GM12874 (cell line): Measurements from ENCODE around the gene EPHA4.

Experiments
- TF ChIP-seq, protein P1 (sequence below): IDR thresholded peaks from 2 replicates; pipeline ENCODE4 v1.5.1; 2011; ENCODE audit warnings: low read depth, mild to moderate bottlenecking, control low read depth, low read length, moderate library complexity; ENCODE audit not compliant: insufficient read depth

EPHA4 gene

DNA sequence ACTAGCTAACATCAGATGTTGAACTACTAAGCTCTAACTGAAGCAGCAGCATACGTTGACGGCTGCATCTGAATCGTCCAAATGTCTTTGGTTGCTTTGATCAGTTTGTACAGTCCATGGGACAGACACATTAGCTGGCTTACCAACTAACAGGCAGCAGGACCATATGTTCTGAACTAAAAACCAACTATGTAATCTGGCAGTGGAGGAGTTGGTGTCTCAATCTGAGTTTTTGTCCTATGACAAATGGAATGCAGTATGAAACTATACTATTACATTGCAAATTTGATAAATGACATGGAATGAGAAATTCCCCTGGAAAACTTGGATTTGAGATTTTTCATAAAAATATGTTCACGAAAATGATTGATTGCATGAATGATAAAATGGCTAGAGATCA lies 79.5 kb downstream of the EPHA4 start:
- TF ChIP-seq, protein P1, sequence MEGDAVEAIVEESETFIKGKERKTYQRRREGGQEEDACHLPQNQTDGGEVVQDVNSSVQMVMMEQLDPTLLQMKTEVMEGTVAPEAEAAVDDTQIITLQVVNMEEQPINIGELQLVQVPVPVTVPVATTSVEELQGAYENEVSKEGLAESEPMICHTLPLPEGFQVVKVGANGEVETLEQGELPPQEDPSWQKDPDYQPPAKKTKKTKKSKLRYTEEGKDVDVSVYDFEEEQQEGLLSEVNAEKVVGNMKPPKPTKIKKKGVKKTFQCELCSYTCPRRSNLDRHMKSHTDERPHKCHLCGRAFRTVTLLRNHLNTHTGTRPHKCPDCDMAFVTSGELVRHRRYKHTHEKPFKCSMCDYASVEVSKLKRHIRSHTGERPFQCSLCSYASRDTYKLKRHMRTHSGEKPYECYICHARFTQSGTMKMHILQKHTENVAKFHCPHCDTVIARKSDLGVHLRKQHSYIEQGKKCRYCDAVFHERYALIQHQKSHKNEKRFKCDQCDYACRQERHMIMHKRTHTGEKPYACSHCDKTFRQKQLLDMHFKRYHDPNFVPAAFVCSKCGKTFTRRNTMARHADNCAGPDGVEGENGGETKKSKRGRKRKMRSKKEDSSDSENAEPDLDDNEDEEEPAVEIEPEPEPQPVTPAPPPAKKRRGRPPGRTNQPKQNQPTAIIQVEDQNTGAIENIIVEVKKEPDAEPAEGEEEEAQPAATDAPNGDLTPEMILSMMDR = no peak

DNA sequence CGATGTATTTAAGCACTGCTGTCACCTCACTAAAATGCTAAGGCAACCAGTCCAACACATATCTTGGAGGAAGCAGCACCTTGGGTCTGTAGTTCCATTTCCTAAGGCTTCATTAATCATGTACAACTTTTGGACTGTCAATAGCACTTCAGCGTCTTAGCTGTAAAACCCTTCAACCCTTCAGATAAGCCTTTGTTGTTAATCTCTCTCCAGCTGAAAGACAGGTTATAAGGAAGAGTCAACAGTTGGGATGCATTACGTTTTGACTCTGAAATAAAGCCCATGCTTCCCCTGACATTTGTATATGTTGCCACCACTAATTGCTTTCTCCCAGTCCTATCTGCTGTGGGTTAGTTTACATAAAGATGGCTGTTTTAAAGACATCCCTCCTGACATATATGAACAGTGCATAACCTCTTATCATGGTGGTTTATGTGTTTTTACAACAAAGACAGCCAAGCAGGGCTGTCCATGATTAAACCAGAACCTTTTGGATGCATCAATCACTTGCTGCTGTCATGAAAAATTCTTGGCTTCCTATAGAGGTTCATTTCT lies 81.5 kb downstream of the EPHA4 start:
- TF ChIP-seq, protein P1 = no peak

DNA sequence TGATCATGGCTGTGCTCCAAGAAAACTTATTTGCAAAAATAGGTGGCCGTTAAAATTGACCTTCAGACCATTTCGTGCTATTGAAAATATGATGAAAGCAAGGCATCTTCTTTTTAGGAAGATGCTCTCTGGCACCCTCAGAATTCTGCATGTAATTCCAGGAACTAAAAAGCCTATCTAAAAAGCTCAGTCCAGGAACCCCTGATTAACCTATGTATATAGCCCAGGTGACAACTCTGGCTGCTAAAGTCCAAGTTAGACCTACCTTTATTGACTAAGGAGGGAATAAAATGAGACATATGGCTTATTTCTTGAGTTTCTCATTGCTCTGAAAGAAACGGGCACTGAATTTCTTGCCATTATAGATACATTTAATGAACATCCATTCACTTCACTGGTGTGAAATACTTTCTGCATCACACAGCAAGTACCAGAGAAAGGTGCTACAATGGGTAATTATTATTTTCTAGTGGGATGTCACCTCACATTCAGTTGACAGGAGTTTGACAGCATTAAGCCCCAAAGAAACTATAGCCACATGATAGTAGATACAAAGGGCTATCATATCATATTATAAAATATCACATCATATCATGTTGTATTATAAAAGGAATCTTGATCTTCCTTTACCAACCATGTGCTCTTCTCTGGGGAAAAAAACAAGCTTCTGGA lies 83.8 kb downstream of the EPHA4 start:
- TF ChIP-seq, protein P1 = no peak

DNA sequence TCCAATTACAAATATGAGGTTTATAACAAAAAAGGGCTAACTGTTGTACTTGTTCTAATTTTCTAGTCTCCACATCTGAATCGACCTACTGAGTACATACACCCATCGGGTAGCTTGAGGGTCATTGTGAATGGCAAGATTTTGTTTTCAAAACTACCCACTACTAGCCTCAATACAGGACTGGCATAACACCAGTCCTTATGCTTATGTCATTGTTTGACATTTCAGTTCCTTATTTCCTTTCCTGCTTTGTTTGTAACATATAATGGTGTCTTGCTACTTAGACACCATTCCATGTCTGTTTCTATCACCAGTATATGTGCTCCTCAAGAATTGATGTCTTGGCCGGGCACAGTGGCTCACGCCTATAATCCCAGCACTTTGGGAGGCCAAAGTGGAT lies 86.0 kb downstream of the EPHA4 start:
- TF ChIP-seq, protein P1 = no peak

DNA sequence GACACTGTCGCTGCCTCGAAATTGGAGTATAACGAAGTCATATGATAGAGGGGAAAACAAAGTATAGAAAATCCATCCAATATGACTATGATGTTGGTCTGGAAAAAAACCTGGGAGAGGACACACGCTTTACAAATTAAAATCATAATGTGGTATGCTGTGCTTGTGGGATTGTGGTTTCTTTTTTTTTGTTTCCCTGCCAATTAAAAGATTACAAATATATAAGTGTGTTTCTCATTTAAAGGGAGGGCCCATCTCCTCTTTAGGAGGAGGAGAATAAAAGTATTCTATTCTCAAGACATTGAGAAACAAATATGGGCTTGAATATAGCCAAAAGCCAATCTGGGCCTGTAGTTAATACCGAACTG lies 86.6 kb downstream of the EPHA4 start:
- TF ChIP-seq, protein P1 = no peak

DNA sequence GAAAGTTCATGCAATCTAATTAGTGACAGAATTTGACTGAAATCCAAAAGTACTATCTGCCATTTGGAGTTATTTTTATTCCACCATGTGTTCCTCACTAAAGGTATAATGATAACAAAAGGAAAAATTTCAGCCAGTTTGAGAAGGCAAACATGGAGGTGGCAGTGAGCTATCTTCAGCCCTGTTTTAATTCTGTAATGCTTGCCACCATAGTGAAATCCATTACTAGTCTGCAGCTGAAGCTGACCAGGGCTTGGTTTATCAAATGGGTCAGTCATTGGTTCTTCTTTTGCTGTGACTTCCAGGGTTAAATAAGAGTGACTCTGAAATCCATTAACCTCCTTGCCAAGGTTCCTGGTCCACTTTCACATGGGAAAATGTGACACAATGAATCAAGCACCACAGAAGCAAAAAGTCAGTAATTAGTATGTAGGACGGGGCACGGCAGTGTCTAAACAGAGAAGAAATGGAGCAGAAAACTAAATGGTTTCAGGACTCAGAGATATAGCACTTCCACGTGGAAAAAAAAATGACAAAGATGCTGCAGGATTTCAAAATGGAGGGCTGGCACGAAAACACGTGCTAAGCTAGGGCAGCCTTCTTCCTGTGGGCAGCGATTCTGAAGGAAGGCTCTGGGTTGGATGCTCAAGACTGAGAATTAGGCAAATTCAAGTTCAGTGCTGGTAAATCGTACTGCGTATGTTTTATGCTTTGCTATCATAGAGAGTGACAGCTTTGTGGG lies 87.2 kb downstream of the EPHA4 start:
- TF ChIP-seq, protein P1 = no peak

DNA sequence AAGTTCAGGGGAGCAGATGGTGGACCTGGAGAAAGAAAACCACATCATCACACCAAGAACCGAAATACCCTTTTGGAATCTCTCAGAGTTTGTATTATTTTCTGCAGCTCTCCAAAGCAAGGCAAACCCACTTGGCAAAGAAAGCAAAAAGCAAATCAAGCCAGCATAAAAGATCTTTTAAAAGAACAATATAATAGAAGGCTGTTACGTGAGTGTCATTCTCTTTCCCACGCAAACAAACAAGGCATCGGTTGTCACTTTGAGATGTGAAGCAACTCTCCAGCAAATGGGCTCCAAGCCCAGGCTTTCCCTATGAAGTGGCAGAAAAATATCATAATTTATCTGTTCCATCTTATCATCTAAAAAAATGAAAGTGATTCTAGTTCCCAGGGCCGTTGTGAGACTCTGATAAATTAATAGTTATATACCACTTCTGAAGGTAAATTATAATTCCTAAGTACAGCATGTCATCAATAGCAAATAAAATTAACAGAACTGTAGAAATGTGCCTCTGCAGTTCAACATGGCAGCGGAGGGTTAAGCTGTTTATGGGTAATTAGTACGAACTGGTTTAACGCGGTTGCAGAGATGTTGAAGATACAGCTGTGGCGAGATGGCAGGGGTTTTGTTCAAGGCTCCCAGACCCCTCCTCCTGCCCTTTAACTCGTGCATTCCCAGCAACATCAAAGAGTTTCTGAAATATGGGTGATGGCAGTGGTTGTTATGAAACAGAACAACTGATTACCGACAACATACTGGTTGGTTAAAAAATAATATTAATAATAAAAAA lies 89.2 kb downstream of the EPHA4 start:
- TF ChIP-seq, protein P1 = no peak
